Adrenal gland (tissue), 19 donors: ENCODE results near the gene NAA16. TPM values are rescaled to one million over a fixed set of nuclear protein-coding genes. Genes with fewer than 3 reads are reported as not detected.

Experiments used
- DNase-seq, 7 donors: peaks; one replicate each; pipeline ENCODE4 v3.0.0-alpha.2; 2019 to 2020
- H3K27ac ChIP-seq, 5 donors: fragments of 200-600 bp; sonication (generic) in 4 of 5; 1 replicate in 3 of 5; 2 replicates in 2 of 5; pipeline versions ENCODE4 v1.5.1 to v1.8.0; 2016 to 2020; ENCODE audit warnings: mild to moderate bottlenecking in 1 of 5
- H3K27me3 ChIP-seq: fragments of 200-600 bp; 2 replicates; pipeline ENCODE4 v1.8.0; 2021
- H3K36me3 ChIP-seq, 2 donors: fragments of 200-600 bp; replicated peaks in 1 of 2; 1 replicate in 1 of 2; 2 replicates in 1 of 2; pipeline versions ENCODE4 v1.5.1 to v1.8.0; 2018 to 2022
- H3K4me1 ChIP-seq, 2 donors: fragments of 200-600 bp; replicated peaks in 1 of 2; 1 replicate in 1 of 2; 2 replicates in 1 of 2; pipeline versions ENCODE4 v1.5.1 to v1.8.0; 2018 to 2021
- H3K4me3 ChIP-seq, 4 donors: fragments of 200-600 bp; sonication (generic) in 3 of 4; one replicate each; pipeline ENCODE4 v1.5.1; 2016 to 2018
- H3K9me3 ChIP-seq, 3 donors: fragments of 200-600 bp; sonication (generic) in 1 of 3; replicated peaks in 1 of 3; 1 replicate in 2 of 3; 2 replicates in 1 of 3; pipeline versions ENCODE4 v1.5.1 to v1.8.0; 2016 to 2021
- CTCF ChIP-seq, 6 experiments: fragments of 450-650 bp in 4 of 6; fragments of 200-600 bp in 2 of 6; sonication (generic) in 1 of 6; IDR thresholded peaks; 1 replicate in 5 of 6; 2 replicates in 1 of 6; pipeline versions ENCODE4 v1.5.1 to v1.8.0; 2016 to 2021; ENCODE audit warnings: antibody characterized with exemption in 6 of 6, mild to moderate bottlenecking in 2 of 6, moderate library complexity in 1 of 6
- POLR2A ChIP-seq, 2 donors: fragments of 450-650 bp; IDR thresholded peaks; one replicate each; pipeline ENCODE4 v1.6.1; 2017; ENCODE audit warnings: antibody characterized with exemption in 2 of 2, mild to moderate bottlenecking in 2 of 2, moderate library complexity in 1 of 2
- WGBS, 4 donors: extraction: QIAGEN DNeasy Blood & Tissue Kit in 2 of 4; methylation state at CpG; one replicate each; pipeline versions ENCODE4 v1.1.5 to v1.1.7; 2013 to 2017; 5-methylcytosine and 5-hydroxymethylcytosine counted together
- intact Hi-C, 2 donors: fragments of 100-400 bp; cut with DNase I; formaldehyde crosslinking; loops; one replicate each; pipeline versions ENCODE4 v1.14.1 to v1.15.0; 2022 to 2023
- long read RNA-seq, 10 donors: library from polyadenylated mRNA in 3 of 10; unstranded in 2 of 10; stranded (forward) in 1 of 10; transcript quantifications; one replicate each; pipeline ENCODE4 v2.0.0 and lab custom pipeline, GENCODE V29; 2021 to 2026
- polyA plus RNA-seq, 3 donors: library from polyadenylated mRNA; stranded (reverse); fragments of 200-250 nt in 2 of 3; fragments of 350-450 nt in 1 of 3; fragmentation: Illumina TruSeq in 1 of 3; extraction: RNeasy Lipid Tissue Mini Kit (QIAGEN cat#74804) in 1 of 3; gene quantifications; one replicate each; pipeline ENCODE4 v1.2.3, GENCODE V29; 2013 to 2014
- total RNA-seq, 9 donors: library from RNA; depleted of rRNA in 4 of 9; stranded (reverse); fragments of >200 nt in 4 of 9; fragments of 120-200 nt in 1 of 9; fragmentation: NEBNext Ultra II Directional in 1 of 9; extraction: Animal tissue kit (Norgen Biotek cat#: 25700) in 1 of 9; gene quantifications; one replicate each; pipeline versions ENCODE4 v1.1.0 to v1.2.4, GENCODE V29; 2013 to 2023
- donor health status: healthy with polysubstance abuse.
- donor health status: Bipolar disorder and iron deficiency.
- donor health status: DM: yes; HTN: yes; CAD: no.
- donor health status: DM: no; HTN: no; CAD: no.
- donor health status: DM: no; HTN: no; CAD: no.
- donor health status: DM: yes; HTN: yes; CAD: no.

NAA16 gene
- total RNA-seq = 10 to 100 TPM in 8 of 9 donors, 1 to 10 TPM in 1; 3.2 to 26.2 (median 16.7) TPM
- 10 to 100 TPM; 16.7 to 20.0 (median 17.0) TPM for polyA plus RNA-seq
- long read RNA-seq, donor 1, partial matches to known transcripts = 0 of 5 reads
- long read RNA-seq, donor 1, other reads (novel, unspliced or antisense) = 0 of 5 reads
- long read RNA-seq, donor 2, full-length matches to known transcripts = 2 of 2 reads
- long read RNA-seq, donor 2, partial matches to known transcripts = 0 of 2 reads
- long read RNA-seq, donor 2, other reads (novel, unspliced or antisense) = 0 of 2 reads
- long read RNA-seq, donor 3, partial matches to known transcripts = 0 of 1 reads
- long read RNA-seq, donor 3, other reads (novel, unspliced or antisense) = 0 of 1 reads
- long read RNA-seq, donor 4, partial matches to known transcripts = 0 of 4 reads
- long read RNA-seq, donor 4, other reads (novel, unspliced or antisense) = 4 of 4 reads
- long read RNA-seq, donor 5, full-length matches to known transcripts = 5 of 15 reads
- long read RNA-seq, donor 5, partial matches to known transcripts = 5 of 15 reads
- long read RNA-seq, donor 5, other reads (novel, unspliced or antisense) = 5 of 15 reads
- long read RNA-seq, donor 6, full-length matches to known transcripts = 1 of 5 reads
- long read RNA-seq, donor 6, partial matches to known transcripts = 4 of 5 reads
- long read RNA-seq, donor 6, other reads (novel, unspliced or antisense) = 0 of 5 reads
- long read RNA-seq, donor 7, partial matches to known transcripts = 0 of 2 reads
- long read RNA-seq, donor 7, other reads (novel, unspliced or antisense) = 0 of 2 reads
- long read RNA-seq, donor 8, full-length matches to known transcripts = 2 of 11 reads
- long read RNA-seq, donor 8, partial matches to known transcripts = 9 of 11 reads
- long read RNA-seq, donor 8, other reads (novel, unspliced or antisense) = 0 of 11 reads
- long read RNA-seq, donor 9, partial matches to known transcripts = 0 of 1 reads
- long read RNA-seq, donor 9, other reads (novel, unspliced or antisense) = 0 of 1 reads
- long read RNA-seq, donor 10 = 0 reads

GRCh38 chr13:41310963-41311405 lies at the start of gene NAA16:
TSS of gene NAA16 (plus strand) at chr13:41311267. CDS start at chr13:41311529, 262 bp downstream.
- peak in 1 of 2 donors; percentile 72 for TF ChIP-seq POLR2A (IDR thresholded peaks at IDR 0.05)
- peak in 1 of 6 experiments; percentile 26 for TF ChIP-seq CTCF (IDR thresholded peaks at IDR 0.05)
- Histone ChIP-seq H3K4me1 (peaks cover 0 to 25% of the 10 kb centered on the region in 2 donors), H3K27me3 (no peaks in the 10 kb centered on the region), H3K9me3 (no peaks in the 10 kb centered on the region), H3K36me3 (no peaks in the 10 kb centered on the region), H3K4me3 (peak within 1 kb of the TSS; percentile 38 to 85 (median 78)), H3K27ac (peak within 1 kb of the TSS; percentile 77 to 95 (median 87))
- WGBS, 4 donors = 0% methylated on average over 3 to 32 of the region's 32 CpGs
- intact Hi-C loops = no loop called here
- peak; percentile 93 to 96 (median 94) for DNase-seq

GRCh38 chr13:41263261-41263971 lies 47.7 kb upstream of the NAA16 start, which contains the start of gene MTRF1:
TSS of gene MTRF1 (minus strand) at chr13:41263576. CDS start at chr13:41260907, 2,669 bp downstream.
- peak within 1 kb of the TSS in 3 of 4 donors; percentile 36 to 85 (median 65) for H3K4me3 ChIP-seq
- TF ChIP-seq POLR2A (IDR thresholded peaks at IDR 0.05) (peak in 1 of 2 donors; percentile 42), CTCF (IDR thresholded peaks at IDR 0.05) (no peak)
- intact Hi-C loops = no loop called here

GRCh38 chr13:41267106-41267505 lies 44.0 kb upstream of the NAA16 start:
- TF ChIP-seq POLR2A (IDR thresholded peaks at IDR 0.05) = no peak
- no peak for TF ChIP-seq CTCF (IDR thresholded peaks at IDR 0.05)

More at GRCh38 chr13:41263261-41263971, 47.7 kb upstream of the NAA16 start, which contains the start of gene MTRF1:
- peaks cover 0 to 9% of the 10 kb centered on the region in 2 donors for H3K36me3 ChIP-seq
- no peaks in the 10 kb centered on the region for H3K9me3 ChIP-seq
- 0% methylated on average over 32 of the region's 32 CpGs for WGBS, 4 donors
- peaks cover 6% of the 10 kb centered on the region in 2 donors for H3K4me1 ChIP-seq
- peak; percentile 71 to 85 (median 78) for DNase-seq
- H3K27me3 ChIP-seq = no peaks in the 10 kb centered on the region
- peak within 1 kb of the TSS in 4 of 5 donors; percentile 11 to 86 (median 64) for H3K27ac ChIP-seq

More at GRCh38 chr13:41267106-41267505, 44.0 kb upstream of the NAA16 start:
- H3K27ac ChIP-seq = no peak overlapping the region
- no peak overlapping the region for H3K4me3 ChIP-seq
- peaks cover 6% of the 10 kb centered on the region in 2 donors for H3K4me1 ChIP-seq
- intact Hi-C loops = no loop called here
- H3K36me3 ChIP-seq = no peaks in the 10 kb centered on the region
- no peaks in the 10 kb centered on the region for H3K27me3 ChIP-seq
- peaks cover 0 to 6% (median 0%) of the 10 kb centered on the region in 3 donors for H3K9me3 ChIP-seq
- DNase-seq = no peak
